GM23338 (cell line): Measurements from ENCODE around the gene APBB3. TPM values are rescaled to one million over a fixed set of nuclear protein-coding genes. Genes with fewer than 3 reads are reported as not detected.
"Not testable (repeated sequence)": the region's sequence is repeated elsewhere in the genome, so short reads cannot be mapped to it uniquely, and the experiment has no call there.

Source experiments
- ATAC-seq: fragments of 200-7000 bp; cut with Tn5 transposase; 3 replicates; pipeline ENCODE4 v1.9.1; 2020
- DNase-seq: peaks from one replicate; pipeline ENCODE4 v3.0.0-alpha.2; 2015; ENCODE audit warnings: low spot score
- H2AFZ ChIP-seq: fragments of 200-600 bp; sonication (generic); 2 replicates; pipeline ENCODE4 v1.8.0; 2016; ENCODE audit warnings: antibody characterized with exemption, mild to moderate bottlenecking, moderate library complexity
- H3F3A ChIP-seq: fragments of 200-600 bp; sonication (generic); replicated peaks from 2 replicates; pipeline ENCODE4 v1.8.0; 2017; ENCODE audit warnings: antibody characterized with exemption, mixed run types, low read depth
- H3K27ac ChIP-seq: fragments of 200-600 bp; sonication (generic); 2 replicates; pipeline ENCODE4 v1.6.1; 2016; ENCODE audit warnings: low read depth
- H3K27me3 ChIP-seq: fragments of 200-600 bp; sonication (generic); 2 replicates; pipeline ENCODE4 v1.8.0; 2016; ENCODE audit warnings: mild to moderate bottlenecking, mixed run types, moderate library complexity; ENCODE audit not compliant: insufficient read depth
- H3K36me3 ChIP-seq: fragments of 200-600 bp; sonication (generic); 2 replicates; pipeline ENCODE4 v1.8.0; 2016; ENCODE audit warnings: mild to moderate bottlenecking; ENCODE audit not compliant: insufficient read depth
- H3K4me1 ChIP-seq: fragments of 200-600 bp; sonication (generic); 2 replicates; pipeline ENCODE4 v1.8.0; 2016; ENCODE audit warnings: mild to moderate bottlenecking, moderate library complexity; ENCODE audit not compliant: insufficient read depth
- H3K4me2 ChIP-seq: fragments of 200-600 bp; sonication (generic); 2 replicates; pipeline ENCODE4 v1.7.1; 2017; ENCODE audit warnings: mixed run types
- H3K4me3 ChIP-seq: fragments of 200-600 bp; sonication (generic); 2 replicates; pipeline ENCODE4 v1.6.1; 2016; ENCODE audit warnings: mixed run types
- H3K79me2 ChIP-seq: fragments of 200-600 bp; sonication (generic); replicated peaks from 2 replicates; pipeline ENCODE4 v1.8.0; 2017; ENCODE audit warnings: mild to moderate bottlenecking; ENCODE audit not compliant: insufficient read depth
- H3K9me2 ChIP-seq: fragments of 200-600 bp; sonication (generic); 2 replicates; pipeline ENCODE4 v1.8.0; 2017; ENCODE audit not compliant: insufficient read depth
- H4K20me1 ChIP-seq: fragments of 200-600 bp; sonication (generic); replicated peaks from 2 replicates; pipeline ENCODE4 v1.8.0; 2017; ENCODE audit warnings: mild to moderate bottlenecking; ENCODE audit not compliant: insufficient read depth
- H3K27ac Mint-ChIP-seq: 2 replicates; pipeline ENCODE4 v1.8.0; 2020; ENCODE audit warnings: inconsistent platforms, mild to moderate bottlenecking, moderate library complexity, mixed read lengths
- H3K27me3 Mint-ChIP-seq: 3 replicates; pipeline ENCODE4 v1.8.0; 2022; ENCODE audit warnings: low read depth, mild to moderate bottlenecking, moderate library complexity, mixed read lengths, inconsistent platforms; ENCODE audit not compliant: insufficient read depth, poor library complexity
- H3K36me3 Mint-ChIP-seq: 3 replicates; pipeline ENCODE4 v1.8.0; 2021; ENCODE audit warnings: low read depth, mild to moderate bottlenecking, inconsistent platforms, moderate library complexity, mixed read lengths
- H3K4me1 Mint-ChIP-seq: 3 replicates; pipeline ENCODE4 v1.8.0; 2020; ENCODE audit warnings: mild to moderate bottlenecking, inconsistent platforms, mixed read lengths
- H3K4me3 Mint-ChIP-seq: 3 replicates; pipeline ENCODE4 v1.8.0; 2021; ENCODE audit warnings: moderate library complexity, mild to moderate bottlenecking, inconsistent platforms, mixed read lengths
- H3K9me3 Mint-ChIP-seq: 3 replicates; pipeline ENCODE4 v1.8.0; 2020; ENCODE audit warnings: moderate library complexity, mild to moderate bottlenecking, inconsistent platforms, mixed read lengths
- CREB1 ChIP-seq: fragments of 250-450 bp; sonication (Bioruptor Pico); IDR thresholded peaks from 2 replicates; pipeline ENCODE4 v1.5.0; 2020; ENCODE audit warnings: low read depth, mild to moderate bottlenecking, moderate library complexity
- EZH2 ChIP-seq: fragments of 200-600 bp; sonication (generic); IDR thresholded peaks from one replicate; pipeline ENCODE4 v1.8.0; 2017; ENCODE audit warnings: antibody characterized with exemption, mild to moderate bottlenecking, low read depth; ENCODE audit not compliant: unreplicated experiment
- EZH2phosphoT487 ChIP-seq: fragments of 200-600 bp; sonication (generic); IDR thresholded peaks from one replicate; pipeline ENCODE4 v1.8.1; 2018; ENCODE audit warnings: antibody characterized with exemption; ENCODE audit not compliant: unreplicated experiment
- JUNB ChIP-seq: IDR thresholded peaks from one replicate; pipeline ENCODE4 v1.6.1; 2016; ENCODE audit warnings: antibody characterized with exemption; ENCODE audit not compliant: unreplicated experiment
- NANOG ChIP-seq: IDR thresholded peaks from 2 replicates; pipeline ENCODE4 v1.6.1; 2016; ENCODE audit warnings: antibody characterized with exemption, borderline replicate concordance
- POLR2AphosphoS5 ChIP-seq: IDR thresholded peaks from 2 replicates; pipeline ENCODE4 v1.6.1; 2016; ENCODE audit warnings: antibody characterized with exemption, low read depth
- STAT1 ChIP-seq: IDR thresholded peaks from one replicate; pipeline ENCODE4 v1.6.1; 2016; ENCODE audit warnings: antibody characterized with exemption; ENCODE audit not compliant: unreplicated experiment
- ZNF114 ChIP-seq: fragments of 250-450 bp; sonication (Bioruptor Pico); IDR thresholded peaks from 2 replicates; pipeline ENCODE4 v1.5.0; 2020; ENCODE audit warnings: mild to moderate bottlenecking, moderate library complexity
- ZNF331 ChIP-seq: fragments of 250-450 bp; sonication (Bioruptor Pico); IDR thresholded peaks from 2 replicates; pipeline ENCODE4 v1.5.0; 2020; ENCODE audit warnings: low read depth, mild to moderate bottlenecking, moderate library complexity
- polyA plus RNA-seq: library from polyadenylated mRNA; unstranded; fragments of >200 nt; fragmentation: Nextera tagmentation; extraction: Ambion mirVana; gene quantifications from 2 replicates; pipeline ENCODE4 v1.2.1, GENCODE V29; 2016
- total RNA-seq: library from RNA; depleted of rRNA; stranded (reverse); fragments of >200 nt; shearing (Covaris generic); gene quantifications from 2 replicates; pipeline ENCODE4 v1.2.3, GENCODE V29; 2014
- TF ChIP-seq, protein P1 (sequence below): fragments of 250-450 bp; sonication (Bioruptor Pico); IDR thresholded peaks from 2 replicates; pipeline ENCODE4 v1.5.0; 2020; ENCODE audit warnings: mild to moderate bottlenecking, moderate library complexity
- TF ChIP-seq, protein P2 (sequence below): IDR thresholded peaks from one replicate; pipeline ENCODE4 v1.6.1; 2018; ENCODE audit warnings: antibody characterized with exemption; ENCODE audit not compliant: unreplicated experiment
- TF ChIP-seq, protein P3 (sequence below): IDR thresholded peaks from 2 replicates; pipeline ENCODE4 v1.6.1; 2016; ENCODE audit warnings: antibody characterized with exemption

Gene APBB3
- total and polyA plus RNA-seq, 2 experiments from 2014 or later, result 9.0 to 15.4 TPM

DNA sequence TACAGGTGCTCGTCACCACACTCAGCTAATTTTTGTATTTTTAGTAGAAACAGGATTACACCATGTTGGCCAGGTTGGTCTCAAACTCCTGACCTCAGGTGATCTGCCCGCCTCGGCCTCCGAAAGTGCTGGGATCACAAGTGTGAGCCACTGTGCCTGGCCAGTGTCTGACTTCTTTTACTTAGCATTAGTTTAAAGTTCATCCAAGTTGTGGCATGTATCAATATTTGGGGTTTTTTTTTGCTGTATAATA lies 39.0 kb upstream of the APBB3 start:
- H3K27me3 ChIP-seq, H3F3A ChIP-seq, H3K4me1 Mint-ChIP-seq, DNase-seq, ATAC-seq, H4K20me1 ChIP-seq, H3K79me2 ChIP-seq, H3K27ac Mint-ChIP-seq, H3K36me3 ChIP-seq, H3K4me1 ChIP-seq, H3K4me2 ChIP-seq, H3K4me3 Mint-ChIP-seq, H3K36me3 Mint-ChIP-seq, H3K27me3 Mint-ChIP-seq, H3K27ac ChIP-seq, H3K4me3 ChIP-seq, H3K9me2 ChIP-seq, H2AFZ ChIP-seq: not testable (repeated sequence)
- H3K9me3 Mint-ChIP-seq, result peaks cover 18% of the 10 kb centered on the region; the same call in 2 of the 3 replicates

DNA sequence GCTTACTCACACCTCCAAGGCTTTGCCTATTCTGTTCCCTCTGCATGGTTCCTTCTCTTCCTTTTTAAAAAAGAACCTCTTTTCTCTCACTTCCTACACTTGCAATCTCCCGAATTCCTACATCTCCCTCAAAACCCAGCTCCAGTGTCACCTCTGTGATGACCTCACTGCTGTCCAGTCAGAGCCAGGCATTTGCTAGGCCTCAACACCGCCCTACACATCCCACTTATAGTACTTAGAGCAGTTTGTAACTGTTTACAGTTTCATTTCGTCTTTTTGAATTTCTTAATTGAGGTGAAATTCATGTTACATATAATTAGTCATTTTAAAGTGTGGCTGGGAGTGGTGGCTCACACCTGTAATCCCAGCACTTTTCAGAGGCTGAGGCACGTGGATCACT lies 37.7 kb upstream of the APBB3 start:
- no peaks in the 10 kb centered on the region for H4K20me1 ChIP-seq
- Mint-ChIP-seq H3K27me3 (peaks cover 7% of the 10 kb centered on the region), H3K27ac (no peak overlapping the region), H3K4me3 (no peak overlapping the region), H3K4me1 (no peaks in the 10 kb centered on the region), H3K36me3 (no peaks in the 10 kb centered on the region), H3K9me3 (peaks cover 16% of the 10 kb centered on the region; the same call in 2 of the 3 replicates)
- H3K4me2 ChIP-seq, result no peak overlapping the region
- no peaks in the 10 kb centered on the region for H3K36me3 ChIP-seq
- no peak for DNase-seq
- no peaks in the 10 kb centered on the region for H3F3A ChIP-seq
- no peak overlapping the region for H3K27ac ChIP-seq
- no peak overlapping the region for H2AFZ ChIP-seq
- H3K9me2 ChIP-seq, result no peaks in the 10 kb centered on the region
- TF ChIP-seq STAT1, result no peak
- TF ChIP-seq, protein P1, sequence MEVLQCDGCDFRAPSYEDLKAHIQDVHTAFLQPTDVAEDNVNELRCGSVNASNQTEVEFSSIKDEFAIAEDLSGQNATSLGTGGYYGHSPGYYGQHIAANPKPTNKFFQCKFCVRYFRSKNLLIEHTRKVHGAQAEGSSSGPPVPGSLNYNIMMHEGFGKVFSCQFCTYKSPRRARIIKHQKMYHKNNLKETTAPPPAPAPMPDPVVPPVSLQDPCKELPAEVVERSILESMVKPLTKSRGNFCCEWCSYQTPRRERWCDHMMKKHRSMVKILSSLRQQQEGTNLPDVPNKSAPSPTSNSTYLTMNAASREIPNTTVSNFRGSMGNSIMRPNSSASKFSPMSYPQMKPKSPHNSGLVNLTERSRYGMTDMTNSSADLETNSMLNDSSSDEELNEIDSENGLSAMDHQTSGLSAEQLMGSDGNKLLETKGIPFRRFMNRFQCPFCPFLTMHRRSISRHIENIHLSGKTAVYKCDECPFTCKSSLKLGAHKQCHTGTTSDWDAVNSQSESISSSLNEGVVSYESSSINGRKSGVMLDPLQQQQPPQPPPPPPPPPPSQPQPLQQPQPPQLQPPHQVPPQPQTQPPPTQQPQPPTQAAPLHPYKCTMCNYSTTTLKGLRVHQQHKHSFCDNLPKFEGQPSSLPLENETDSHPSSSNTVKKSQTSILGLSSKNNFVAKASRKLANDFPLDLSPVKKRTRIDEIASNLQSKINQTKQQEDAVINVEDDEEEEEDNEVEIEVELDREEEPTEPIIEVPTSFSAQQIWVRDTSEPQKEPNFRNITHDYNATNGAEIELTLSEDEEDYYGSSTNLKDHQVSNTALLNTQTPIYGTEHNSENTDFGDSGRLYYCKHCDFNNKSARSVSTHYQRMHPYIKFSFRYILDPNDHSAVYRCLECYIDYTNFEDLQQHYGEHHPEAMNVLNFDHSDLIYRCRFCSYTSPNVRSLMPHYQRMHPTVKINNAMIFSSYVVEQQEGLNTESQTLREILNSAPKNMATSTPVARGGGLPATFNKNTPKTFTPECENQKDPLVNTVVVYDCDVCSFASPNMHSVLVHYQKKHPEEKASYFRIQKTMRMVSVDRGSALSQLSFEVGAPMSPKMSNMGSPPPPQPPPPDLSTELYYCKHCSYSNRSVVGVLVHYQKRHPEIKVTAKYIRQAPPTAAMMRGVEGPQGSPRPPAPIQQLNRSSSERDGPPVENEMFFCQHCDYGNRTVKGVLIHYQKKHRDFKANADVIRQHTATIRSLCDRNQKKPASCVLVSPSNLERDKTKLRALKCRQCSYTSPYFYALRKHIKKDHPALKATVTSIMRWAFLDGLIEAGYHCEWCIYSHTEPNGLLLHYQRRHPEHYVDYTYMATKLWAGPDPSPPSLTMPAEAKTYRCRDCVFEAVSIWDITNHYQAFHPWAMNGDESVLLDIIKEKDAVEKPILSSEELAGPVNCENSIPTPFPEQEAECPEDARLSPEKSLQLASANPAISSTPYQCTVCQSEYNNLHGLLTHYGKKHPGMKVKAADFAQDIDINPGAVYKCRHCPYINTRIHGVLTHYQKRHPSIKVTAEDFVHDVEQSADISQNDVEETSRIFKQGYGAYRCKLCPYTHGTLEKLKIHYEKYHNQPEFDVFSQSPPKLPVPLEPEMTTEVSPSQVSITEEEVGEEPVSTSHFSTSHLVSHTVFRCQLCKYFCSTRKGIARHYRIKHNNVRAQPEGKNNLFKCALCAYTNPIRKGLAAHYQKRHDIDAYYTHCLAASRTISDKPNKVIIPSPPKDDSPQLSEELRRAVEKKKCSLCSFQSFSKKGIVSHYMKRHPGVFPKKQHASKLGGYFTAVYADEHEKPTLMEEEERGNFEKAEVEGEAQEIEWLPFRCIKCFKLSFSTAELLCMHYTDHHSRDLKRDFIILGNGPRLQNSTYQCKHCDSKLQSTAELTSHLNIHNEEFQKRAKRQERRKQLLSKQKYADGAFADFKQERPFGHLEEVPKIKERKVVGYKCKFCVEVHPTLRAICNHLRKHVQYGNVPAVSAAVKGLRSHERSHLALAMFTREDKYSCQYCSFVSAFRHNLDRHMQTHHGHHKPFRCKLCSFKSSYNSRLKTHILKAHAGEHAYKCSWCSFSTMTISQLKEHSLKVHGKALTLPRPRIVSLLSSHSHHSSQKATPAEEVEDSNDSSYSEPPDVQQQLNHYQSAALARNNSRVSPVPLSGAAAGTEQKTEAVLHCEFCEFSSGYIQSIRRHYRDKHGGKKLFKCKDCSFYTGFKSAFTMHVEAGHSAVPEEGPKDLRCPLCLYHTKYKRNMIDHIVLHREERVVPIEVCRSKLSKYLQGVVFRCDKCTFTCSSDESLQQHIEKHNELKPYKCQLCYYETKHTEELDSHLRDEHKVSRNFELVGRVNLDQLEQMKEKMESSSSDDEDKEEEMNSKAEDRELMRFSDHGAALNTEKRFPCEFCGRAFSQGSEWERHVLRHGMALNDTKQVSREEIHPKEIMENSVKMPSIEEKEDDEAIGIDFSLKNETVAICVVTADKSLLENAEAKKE, result no peak
- TF ChIP-seq JUNB, result no peak
- no peak for TF ChIP-seq EZH2
- no peak for TF ChIP-seq NANOG
- TF ChIP-seq CREB1 (CRISPR knock-in tag), result no peak
- no peak for TF ChIP-seq EZH2phosphoT487
- TF ChIP-seq, protein P2, sequence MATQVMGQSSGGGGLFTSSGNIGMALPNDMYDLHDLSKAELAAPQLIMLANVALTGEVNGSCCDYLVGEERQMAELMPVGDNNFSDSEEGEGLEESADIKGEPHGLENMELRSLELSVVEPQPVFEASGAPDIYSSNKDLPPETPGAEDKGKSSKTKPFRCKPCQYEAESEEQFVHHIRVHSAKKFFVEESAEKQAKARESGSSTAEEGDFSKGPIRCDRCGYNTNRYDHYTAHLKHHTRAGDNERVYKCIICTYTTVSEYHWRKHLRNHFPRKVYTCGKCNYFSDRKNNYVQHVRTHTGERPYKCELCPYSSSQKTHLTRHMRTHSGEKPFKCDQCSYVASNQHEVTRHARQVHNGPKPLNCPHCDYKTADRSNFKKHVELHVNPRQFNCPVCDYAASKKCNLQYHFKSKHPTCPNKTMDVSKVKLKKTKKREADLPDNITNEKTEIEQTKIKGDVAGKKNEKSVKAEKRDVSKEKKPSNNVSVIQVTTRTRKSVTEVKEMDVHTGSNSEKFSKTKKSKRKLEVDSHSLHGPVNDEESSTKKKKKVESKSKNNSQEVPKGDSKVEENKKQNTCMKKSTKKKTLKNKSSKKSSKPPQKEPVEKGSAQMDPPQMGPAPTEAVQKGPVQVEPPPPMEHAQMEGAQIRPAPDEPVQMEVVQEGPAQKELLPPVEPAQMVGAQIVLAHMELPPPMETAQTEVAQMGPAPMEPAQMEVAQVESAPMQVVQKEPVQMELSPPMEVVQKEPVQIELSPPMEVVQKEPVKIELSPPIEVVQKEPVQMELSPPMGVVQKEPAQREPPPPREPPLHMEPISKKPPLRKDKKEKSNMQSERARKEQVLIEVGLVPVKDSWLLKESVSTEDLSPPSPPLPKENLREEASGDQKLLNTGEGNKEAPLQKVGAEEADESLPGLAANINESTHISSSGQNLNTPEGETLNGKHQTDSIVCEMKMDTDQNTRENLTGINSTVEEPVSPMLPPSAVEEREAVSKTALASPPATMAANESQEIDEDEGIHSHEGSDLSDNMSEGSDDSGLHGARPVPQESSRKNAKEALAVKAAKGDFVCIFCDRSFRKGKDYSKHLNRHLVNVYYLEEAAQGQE, result no peak
- TF ChIP-seq POLR2AphosphoS5, result no peak
- TF ChIP-seq, protein P3, sequence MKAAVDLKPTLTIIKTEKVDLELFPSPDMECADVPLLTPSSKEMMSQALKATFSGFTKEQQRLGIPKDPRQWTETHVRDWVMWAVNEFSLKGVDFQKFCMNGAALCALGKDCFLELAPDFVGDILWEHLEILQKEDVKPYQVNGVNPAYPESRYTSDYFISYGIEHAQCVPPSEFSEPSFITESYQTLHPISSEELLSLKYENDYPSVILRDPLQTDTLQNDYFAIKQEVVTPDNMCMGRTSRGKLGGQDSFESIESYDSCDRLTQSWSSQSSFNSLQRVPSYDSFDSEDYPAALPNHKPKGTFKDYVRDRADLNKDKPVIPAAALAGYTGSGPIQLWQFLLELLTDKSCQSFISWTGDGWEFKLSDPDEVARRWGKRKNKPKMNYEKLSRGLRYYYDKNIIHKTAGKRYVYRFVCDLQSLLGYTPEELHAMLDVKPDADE, result no peak
- no peak for TF ChIP-seq ZNF331 (CRISPR knock-in tag)
- no peak for TF ChIP-seq ZNF114 (CRISPR knock-in tag)
- H3K4me1 ChIP-seq, result no peaks in the 10 kb centered on the region
- no peaks in the 10 kb centered on the region for H3K79me2 ChIP-seq
- no peaks in the 10 kb centered on the region for H3K27me3 ChIP-seq
- ATAC-seq, result no peak
- no peak overlapping the region for H3K4me3 ChIP-seq
